OCI-LY1 (cell line): ENCODE data around the gene TMEM200C.

Experiments
- H2AFZ ChIP-seq: fragments of 200-600 bp; sonication (generic), shearing (Covaris generic); 2 replicates; pipeline ENCODE4 v1.6.0; 2014; ENCODE audit warnings: antibody characterized with exemption, mild to moderate bottlenecking, low read length
- H3F3A ChIP-seq: fragments of 200-600 bp; sonication (generic), shearing (Covaris generic); 2 replicates; pipeline ENCODE4 v1.6.0; 2014; ENCODE audit warnings: mild to moderate bottlenecking, antibody characterized with exemption, low read length, moderate library complexity; ENCODE audit not compliant: insufficient read depth
- H3K27ac ChIP-seq: fragments of 200-600 bp; sonication (generic); 2 replicates; pipeline ENCODE4 v1.5.1; 2014; ENCODE audit warnings: low read length, mixed run types, mild to moderate bottlenecking, low read depth; ENCODE audit not compliant: poor library complexity, severe bottlenecking
- H3K27me3 ChIP-seq: fragments of 200-600 bp; sonication (generic); 2 replicates; pipeline ENCODE4 v1.6.0; 2014; ENCODE audit warnings: antibody characterized with exemption, mild to moderate bottlenecking, low read length, moderate library complexity; ENCODE audit not compliant: insufficient read depth
- H3K36me3 ChIP-seq: fragments of 200-600 bp; sonication (generic); 2 replicates; pipeline ENCODE4 v1.6.1; 2014; ENCODE audit warnings: mild to moderate bottlenecking, antibody characterized with exemption, low read length, moderate library complexity, mixed read lengths; ENCODE audit not compliant: insufficient read depth
- H3K4me1 ChIP-seq: fragments of 200-600 bp; sonication (generic); 2 replicates; pipeline ENCODE4 v1.5.1; 2014; ENCODE audit warnings: mild to moderate bottlenecking, low read length, moderate library complexity; ENCODE audit not compliant: insufficient read depth, severe bottlenecking
- H3K4me2 ChIP-seq: fragments of 200-600 bp; sonication (generic), shearing (Covaris generic); 2 replicates; pipeline ENCODE4 v1.6.1; 2014; ENCODE audit warnings: low read length
- H3K4me3 ChIP-seq: fragments of 200-600 bp; sonication (generic); 2 replicates; pipeline ENCODE4 v1.5.1; 2014; ENCODE audit warnings: low read length, low read depth, mild to moderate bottlenecking, mixed read lengths; ENCODE audit not compliant: poor library complexity, severe bottlenecking
- H3K79me2 ChIP-seq: fragments of 200-600 bp; shearing (Covaris generic); 2 replicates; pipeline ENCODE4 v1.6.1; 2016; ENCODE audit warnings: mixed run types, low read length, mixed read lengths; ENCODE audit not compliant: insufficient read depth
- H3K9ac ChIP-seq: fragments of 200-600 bp; sonication (generic), shearing (Covaris generic); 2 replicates; pipeline ENCODE4 v1.6.1; 2014; ENCODE audit warnings: mild to moderate bottlenecking, low read length, mixed read lengths
- H3K9me2 ChIP-seq: fragments of 200-600 bp; sonication (generic), shearing (Covaris generic); 2 replicates; pipeline ENCODE4 v1.6.1; 2014; ENCODE audit warnings: low read depth, mild to moderate bottlenecking, low read length, mixed read lengths
- H3K9me3 ChIP-seq: fragments of 200-600 bp; shearing (Covaris generic); 2 replicates; pipeline ENCODE4 v1.6.1; 2014; ENCODE audit warnings: low read length, mixed read lengths
- H4K20me1 ChIP-seq: fragments of 200-600 bp; sonication (generic), shearing (Covaris generic); 2 replicates; pipeline ENCODE4 v1.6.0; 2016; ENCODE audit warnings: mild to moderate bottlenecking, low read length; ENCODE audit not compliant: insufficient read depth
- EZH2 ChIP-seq: fragments of 200-600 bp; sonication (generic), shearing (Covaris generic); IDR thresholded peaks from 2 replicates; pipeline ENCODE4 v1.8.0; 2017; ENCODE audit warnings: borderline replicate concordance, mixed run types, mild to moderate bottlenecking, antibody characterized with exemption, low read length, moderate library complexity, mixed read lengths
- TF ChIP-seq, protein P1 (sequence below): fragments of 200-600 bp; sonication (generic), shearing (Covaris generic); IDR thresholded peaks from 2 replicates; pipeline ENCODE4 v1.5.1; 2017; ENCODE audit warnings: mild to moderate bottlenecking, antibody characterized with exemption, low read length, moderate library complexity, mixed read lengths

TMEM200C gene

GRCh38 chr18:5912566-5912965 lies 17.2 kb upstream of the TMEM200C start:
- H3K9ac ChIP-seq, result no peak overlapping the region
- H3K36me3 ChIP-seq, result no peaks in the 10 kb centered on the region
- no peak overlapping the region for H2AFZ ChIP-seq
- H3K9me3 ChIP-seq, result no peaks in the 10 kb centered on the region
- H3K9me2 ChIP-seq, result no peaks in the 10 kb centered on the region
- no peak overlapping the region for H3K27ac ChIP-seq
- TF ChIP-seq, protein P1, sequence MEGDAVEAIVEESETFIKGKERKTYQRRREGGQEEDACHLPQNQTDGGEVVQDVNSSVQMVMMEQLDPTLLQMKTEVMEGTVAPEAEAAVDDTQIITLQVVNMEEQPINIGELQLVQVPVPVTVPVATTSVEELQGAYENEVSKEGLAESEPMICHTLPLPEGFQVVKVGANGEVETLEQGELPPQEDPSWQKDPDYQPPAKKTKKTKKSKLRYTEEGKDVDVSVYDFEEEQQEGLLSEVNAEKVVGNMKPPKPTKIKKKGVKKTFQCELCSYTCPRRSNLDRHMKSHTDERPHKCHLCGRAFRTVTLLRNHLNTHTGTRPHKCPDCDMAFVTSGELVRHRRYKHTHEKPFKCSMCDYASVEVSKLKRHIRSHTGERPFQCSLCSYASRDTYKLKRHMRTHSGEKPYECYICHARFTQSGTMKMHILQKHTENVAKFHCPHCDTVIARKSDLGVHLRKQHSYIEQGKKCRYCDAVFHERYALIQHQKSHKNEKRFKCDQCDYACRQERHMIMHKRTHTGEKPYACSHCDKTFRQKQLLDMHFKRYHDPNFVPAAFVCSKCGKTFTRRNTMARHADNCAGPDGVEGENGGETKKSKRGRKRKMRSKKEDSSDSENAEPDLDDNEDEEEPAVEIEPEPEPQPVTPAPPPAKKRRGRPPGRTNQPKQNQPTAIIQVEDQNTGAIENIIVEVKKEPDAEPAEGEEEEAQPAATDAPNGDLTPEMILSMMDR, result no peak
- TF ChIP-seq EZH2, result no peak
- H3K4me3 ChIP-seq, result no peak overlapping the region
- no peak overlapping the region for H3K4me2 ChIP-seq
- H3K27me3 ChIP-seq, result no peaks in the 10 kb centered on the region
- H4K20me1 ChIP-seq, result no peaks in the 10 kb centered on the region
- no peaks in the 10 kb centered on the region for H3F3A ChIP-seq
- H3K79me2 ChIP-seq, result no peaks in the 10 kb centered on the region
- no peaks in the 10 kb centered on the region for H3K4me1 ChIP-seq

GRCh38 chr18:5909125-5909524 lies 13.8 kb upstream of the TMEM200C start:
- H3K4me1 ChIP-seq, result no peaks in the 10 kb centered on the region
- H3K9me3 ChIP-seq, result no peaks in the 10 kb centered on the region
- no peak overlapping the region for H3K27ac ChIP-seq
- H2AFZ ChIP-seq, result no peak overlapping the region
- H3K9ac ChIP-seq, result no peak overlapping the region
- no peaks in the 10 kb centered on the region for H3F3A ChIP-seq
- H3K79me2 ChIP-seq, result no peaks in the 10 kb centered on the region
- no peak overlapping the region for H3K4me2 ChIP-seq
- H4K20me1 ChIP-seq, result no peaks in the 10 kb centered on the region
- H3K4me3 ChIP-seq, result no peak overlapping the region
- H3K36me3 ChIP-seq, result no peaks in the 10 kb centered on the region
- H3K9me2 ChIP-seq, result no peaks in the 10 kb centered on the region
- TF ChIP-seq, protein P1, result no peak
- no peak for TF ChIP-seq EZH2
- H3K27me3 ChIP-seq, result no peaks in the 10 kb centered on the region

DNA sequence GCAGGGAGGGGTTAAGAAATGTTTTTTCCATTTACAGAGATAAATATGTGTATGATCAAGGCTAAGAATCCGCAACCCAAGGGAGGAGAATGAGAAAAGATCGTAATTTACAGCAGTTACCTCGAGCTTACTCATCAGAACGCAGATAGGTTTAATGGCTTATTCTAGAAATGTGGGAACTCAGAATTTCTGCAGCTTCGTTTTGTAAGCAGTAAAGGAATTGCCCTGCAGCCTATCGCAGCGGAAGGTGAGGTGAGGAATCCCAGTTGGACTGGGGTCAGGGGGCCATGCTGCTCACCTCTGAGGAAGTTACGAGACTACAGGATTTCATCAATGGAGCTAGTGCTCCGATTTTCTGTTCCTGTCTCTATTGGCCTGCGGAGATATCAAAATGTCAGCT lies 8.1 kb upstream of the TMEM200C start:
- Histone ChIP-seq H3K4me2 (no peak overlapping the region), H3K27ac (no peak overlapping the region), H3K9me3 (no peaks in the 10 kb centered on the region), H3F3A (no peaks in the 10 kb centered on the region), H3K4me1 (no peaks in the 10 kb centered on the region), H3K27me3 (no peaks in the 10 kb centered on the region), H3K79me2 (no peaks in the 10 kb centered on the region), H3K9ac (no peak overlapping the region), H3K36me3 (no peaks in the 10 kb centered on the region), H3K4me3 (no peak overlapping the region), H4K20me1 (no peaks in the 10 kb centered on the region), H2AFZ (no peak overlapping the region), H3K9me2 (no peaks in the 10 kb centered on the region)
- TF ChIP-seq, protein P1, result no peak
- no peak for TF ChIP-seq EZH2
